Measurements from ENCODE around the gene FAM167B.

Gene FAM167B

GRCh38 chr1:32215629-32216480, 31.2 kb upstream of the FAM167B start:
- H3K4me3 ChIP-seq (ENCODE audit: control insufficient read depth, low read depth, low read length), result no peak overlapping the region
- peak; percentile 84 for TF ChIP-seq CTCF (conservative IDR thresholded peaks at IDR 0.05; ENCODE audit: control insufficient read depth, insufficient read depth, low read depth, low read length)
- peak; percentile 62 for DNase-seq (ENCODE audit: low read depth)

- TF ChIP-seq CTCF (conservative IDR thresholded peaks at IDR 0.05; ENCODE audit: control insufficient read depth, insufficient read depth, low read depth, low read length), result no peak
- DNase-seq (ENCODE audit: low read depth), result no peak
- H3K4me3 ChIP-seq (ENCODE audit: control insufficient read depth, low read depth, low read length), result no peak overlapping the region
Observed at GRCh38 chr1:32216566-32216965, 30.5 kb upstream of the FAM167B start.

- TF ChIP-seq CTCF (conservative IDR thresholded peaks at IDR 0.05; ENCODE audit: control insufficient read depth, insufficient read depth, low read depth, low read length), result no peak
- no peak overlapping the region for H3K4me3 ChIP-seq (ENCODE audit: control insufficient read depth, low read depth, low read length)
- DNase-seq (ENCODE audit: low read depth), result peak; percentile 72
Observed at GRCh38 chr1:32219022-32219421, 28.0 kb upstream of the FAM167B start.

- peak overlapping the region; percentile 98 for H3K4me3 ChIP-seq (ENCODE audit: control insufficient read depth, low read depth, low read length)
- no peak for TF ChIP-seq CTCF (conservative IDR thresholded peaks at IDR 0.05; ENCODE audit: control insufficient read depth, insufficient read depth, low read depth, low read length)
- no peak for DNase-seq (ENCODE audit: low read depth)
Observed at GRCh38 chr1:32220746-32221580, 26.1 kb upstream of the FAM167B start.

- no peak for DNase-seq (ENCODE audit: low read depth)
- TF ChIP-seq CTCF (conservative IDR thresholded peaks at IDR 0.05; ENCODE audit: control insufficient read depth, insufficient read depth, low read depth, low read length), result no peak
- peak overlapping the region; percentile 98 for H3K4me3 ChIP-seq (ENCODE audit: control insufficient read depth, low read depth, low read length)
Observed at GRCh38 chr1:32221581-32221979, 25.4 kb upstream of the FAM167B start.

- peak within 1 kb of the TSS; percentile 98 for H3K4me3 ChIP-seq (ENCODE audit: control insufficient read depth, low read depth, low read length)
- TF ChIP-seq CTCF (conservative IDR thresholded peaks at IDR 0.05; ENCODE audit: control insufficient read depth, insufficient read depth, low read depth, low read length), result no peak
- peak; percentile 88 for DNase-seq (ENCODE audit: low read depth)
Observed at GRCh38 chr1:32221980-32222755, 24.9 kb upstream of the FAM167B start, which contains the start of the genes EIF3I and TMEM234. Gene EIF3I (plus strand): TSS chr1:32222407. CDS start chr1:32222442, 35 bp downstream. Gene TMEM234 (minus strand): TSS chr1:32222353. CDS start chr1:32222322, 31 bp downstream.
